ENCODE data around the gene CALD1.

CALD1 gene

DNA sequence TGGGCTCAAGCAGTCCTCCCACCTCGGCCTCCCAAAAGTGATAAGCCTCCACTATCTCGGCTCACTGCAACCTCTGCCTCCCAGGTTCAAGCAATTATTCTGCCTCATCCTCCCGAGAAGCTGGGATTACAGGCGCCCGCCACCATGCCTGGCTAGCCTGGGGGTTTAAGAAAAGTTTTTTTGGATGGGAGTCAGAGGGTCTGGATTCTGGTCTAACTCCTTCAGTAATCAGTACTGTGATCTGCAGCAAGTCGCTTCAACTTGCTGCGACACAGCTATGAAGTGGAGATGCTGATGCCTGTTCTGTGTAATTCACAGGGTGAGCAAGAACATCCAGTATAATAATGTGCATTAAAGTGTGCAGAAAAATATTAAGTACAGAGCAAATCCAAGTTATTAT is 118.5 kb downstream of the CALD1 start:
- H3K27me3 ChIP-seq (ENCODE audit: control insufficient read depth in 1 of 2, insufficient read depth in 2 of 2, low read length in 2 of 2), result no peaks in the 10 kb centered on the region
- peaks cover 0 to 4% of the 10 kb centered on the region in 2 donors for H3K4me1 ChIP-seq (ENCODE audit: control insufficient read depth in 1 of 2, insufficient read depth in 2 of 2, low read length in 2 of 2)
- H3K27ac ChIP-seq (ENCODE audit: low read depth, low read length), result no peak overlapping the region
- H3K36me3 ChIP-seq (ENCODE audit: control insufficient read depth in 1 of 2, insufficient read depth in 2 of 2, low read length in 2 of 2), result no peaks in the 10 kb centered on the region
- H3K9me3 ChIP-seq (ENCODE audit: control insufficient read depth in 1 of 2, low read length in 2 of 2), result peaks cover 7 to 9% of the 10 kb centered on the region in 2 donors
- H3K9ac ChIP-seq (ENCODE audit: low read depth in 1 of 2, low read length in 2 of 2), result no peak overlapping the region
- H3K4me3 ChIP-seq (ENCODE audit: low read depth in 1 of 2, low read length in 2 of 2), result no peak overlapping the region

DNA sequence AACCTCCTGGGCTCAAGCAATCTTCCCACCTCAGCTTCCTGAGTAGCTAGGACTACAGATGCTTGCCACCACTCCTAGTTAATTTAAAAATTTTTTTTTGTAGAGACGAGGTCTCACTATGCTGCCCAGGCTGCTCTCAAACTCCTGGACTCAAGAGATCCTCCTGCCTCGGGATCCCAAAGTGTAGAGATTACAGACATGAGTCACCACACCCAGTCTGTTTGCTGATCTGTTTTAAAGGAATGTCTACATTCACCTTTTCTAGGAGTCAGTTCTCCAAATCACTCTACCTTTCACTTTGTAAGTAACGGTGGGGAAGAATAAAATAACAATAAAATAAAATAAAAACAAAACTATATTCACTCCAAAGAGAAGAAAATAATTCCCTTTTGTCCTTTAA is 120.3 kb downstream of the CALD1 start:
- H3K9me3 ChIP-seq (ENCODE audit: control insufficient read depth in 1 of 2, low read length in 2 of 2), result peaks cover 7 to 9% of the 10 kb centered on the region in 2 donors
- H3K4me1 ChIP-seq (ENCODE audit: control insufficient read depth in 1 of 2, insufficient read depth in 2 of 2, low read length in 2 of 2), result peaks cover 0 to 4% of the 10 kb centered on the region in 2 donors
- no peak overlapping the region for H3K27ac ChIP-seq (ENCODE audit: low read depth, low read length)
- H3K9ac ChIP-seq (ENCODE audit: low read depth in 1 of 2, low read length in 2 of 2), result no peak overlapping the region
- H3K27me3 ChIP-seq (ENCODE audit: control insufficient read depth in 1 of 2, insufficient read depth in 2 of 2, low read length in 2 of 2), result no peaks in the 10 kb centered on the region
- H3K36me3 ChIP-seq (ENCODE audit: control insufficient read depth in 1 of 2, insufficient read depth in 2 of 2, low read length in 2 of 2), result no peaks in the 10 kb centered on the region
- no peak overlapping the region for H3K4me3 ChIP-seq (ENCODE audit: low read depth in 1 of 2, low read length in 2 of 2)

DNA sequence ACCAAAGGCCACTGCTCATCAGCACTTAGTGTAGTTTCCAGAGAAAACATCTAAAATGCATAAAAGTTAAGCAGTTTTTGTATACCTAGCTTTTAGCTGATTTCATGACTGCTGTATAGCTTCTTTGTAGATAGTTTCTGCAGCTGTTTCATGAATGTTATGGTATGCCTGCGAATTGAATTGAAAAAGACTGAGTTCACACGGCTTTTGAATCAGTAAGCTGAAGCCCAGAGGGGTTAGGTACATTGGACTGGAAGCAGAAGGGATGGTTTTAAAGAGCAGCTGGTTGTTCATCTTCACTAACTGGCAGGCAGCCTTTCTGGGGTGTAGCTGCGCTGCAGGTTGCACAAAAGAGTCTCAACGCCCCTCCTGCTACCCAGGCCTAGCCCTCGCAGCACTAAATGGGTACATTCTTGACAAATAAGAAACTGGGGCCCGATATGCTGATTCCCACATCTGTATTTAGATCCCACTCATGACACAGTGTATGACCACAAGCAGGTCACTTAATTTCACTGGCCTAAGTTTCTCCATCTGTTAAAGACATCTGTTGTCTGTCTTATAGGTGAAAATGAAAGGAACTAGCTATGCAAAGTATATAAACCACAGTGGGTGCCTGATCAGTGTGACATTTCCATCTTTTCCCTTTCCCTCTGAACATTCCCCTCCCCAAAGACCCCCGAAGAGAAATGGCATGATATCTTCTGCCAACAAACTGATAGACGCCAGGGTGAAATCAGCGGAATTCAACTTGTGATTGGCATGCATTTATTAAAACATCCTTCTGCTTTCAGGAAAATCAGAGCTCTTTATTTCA is 120.9 kb downstream of the CALD1 start:
- Histone ChIP-seq H3K9me3 (ENCODE audit: control insufficient read depth in 1 of 2, low read length in 2 of 2) (peaks cover 7 to 9% of the 10 kb centered on the region in 2 donors), H3K36me3 (ENCODE audit: control insufficient read depth in 1 of 2, insufficient read depth in 2 of 2, low read length in 2 of 2) (no peaks in the 10 kb centered on the region), H3K27me3 (ENCODE audit: control insufficient read depth in 1 of 2, insufficient read depth in 2 of 2, low read length in 2 of 2) (no peaks in the 10 kb centered on the region), H3K9ac (ENCODE audit: low read depth in 1 of 2, low read length in 2 of 2) (no peak overlapping the region), H3K4me3 (ENCODE audit: low read depth in 1 of 2, low read length in 2 of 2) (no peak overlapping the region), H3K4me1 (ENCODE audit: control insufficient read depth in 1 of 2, insufficient read depth in 2 of 2, low read length in 2 of 2) (peaks cover 0 to 4% of the 10 kb centered on the region in 2 donors), H3K27ac (ENCODE audit: low read depth, low read length) (no peak overlapping the region)

DNA sequence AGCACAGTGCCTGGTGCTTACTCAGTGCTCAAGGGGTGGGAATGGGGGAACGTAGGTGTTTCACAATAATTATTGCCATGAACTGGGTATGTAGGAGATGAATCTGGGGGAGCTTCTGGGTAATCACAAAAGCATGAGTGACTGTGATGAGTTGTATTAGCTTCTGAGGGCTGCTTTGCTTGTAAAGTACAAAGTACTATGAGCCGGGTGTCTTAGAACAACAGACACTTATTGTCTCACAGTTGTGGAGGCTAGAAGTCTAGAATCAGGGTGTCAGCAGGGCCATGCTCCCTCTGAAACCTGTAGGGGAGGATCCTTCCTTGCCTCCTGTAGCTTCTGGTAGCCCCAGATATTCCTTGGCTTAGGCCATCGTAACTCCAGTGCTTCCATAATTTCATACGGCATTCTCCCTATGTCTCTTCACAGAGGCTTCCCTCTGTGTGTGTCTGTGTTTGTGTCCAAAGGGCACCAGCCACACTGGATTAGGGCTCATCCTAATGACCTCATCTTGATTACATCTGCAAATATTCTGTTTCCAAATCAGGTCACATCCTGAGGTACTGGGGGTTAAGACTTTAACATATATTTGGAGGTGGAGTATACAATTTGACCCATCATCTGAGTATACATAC is 122.1 kb downstream of the CALD1 start:
- peaks cover 0 to 4% of the 10 kb centered on the region in 2 donors for H3K4me1 ChIP-seq (ENCODE audit: control insufficient read depth in 1 of 2, insufficient read depth in 2 of 2, low read length in 2 of 2)
- no peak overlapping the region for H3K27ac ChIP-seq (ENCODE audit: low read depth, low read length)
- H3K9ac ChIP-seq (ENCODE audit: low read depth in 1 of 2, low read length in 2 of 2), result no peak overlapping the region
- H3K4me3 ChIP-seq (ENCODE audit: low read depth in 1 of 2, low read length in 2 of 2), result no peak overlapping the region
- peaks cover 0 to 1% of the 10 kb centered on the region in 2 donors for H3K9me3 ChIP-seq (ENCODE audit: control insufficient read depth in 1 of 2, low read length in 2 of 2)
- no peaks in the 10 kb centered on the region for H3K27me3 ChIP-seq (ENCODE audit: control insufficient read depth in 1 of 2, insufficient read depth in 2 of 2, low read length in 2 of 2)
- no peaks in the 10 kb centered on the region for H3K36me3 ChIP-seq (ENCODE audit: control insufficient read depth in 1 of 2, insufficient read depth in 2 of 2, low read length in 2 of 2)

DNA sequence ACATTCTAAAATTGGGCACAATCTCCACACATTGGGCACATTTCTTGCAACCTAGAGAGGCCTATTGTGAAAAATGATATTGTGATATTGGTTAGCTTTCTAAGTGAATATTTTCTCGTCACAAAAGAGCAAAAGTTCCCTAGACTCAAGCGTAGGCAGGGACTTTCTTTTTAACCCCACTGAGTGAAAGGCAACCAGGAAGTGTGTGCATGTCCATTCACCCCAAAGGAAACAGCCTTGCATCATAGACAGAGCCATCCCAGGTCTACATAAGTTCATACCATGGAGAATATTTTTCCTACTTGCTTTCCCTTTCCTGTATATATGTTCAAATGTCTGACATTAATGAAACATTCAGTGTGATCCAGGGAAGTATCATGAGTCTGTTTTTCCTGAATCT is 122.6 kb downstream of the CALD1 start:
- Histone ChIP-seq H3K27ac (ENCODE audit: low read depth, low read length) (no peak overlapping the region), H3K9me3 (ENCODE audit: control insufficient read depth in 1 of 2, low read length in 2 of 2) (no peaks in the 10 kb centered on the region), H3K27me3 (ENCODE audit: control insufficient read depth in 1 of 2, insufficient read depth in 2 of 2, low read length in 2 of 2) (no peaks in the 10 kb centered on the region), H3K36me3 (ENCODE audit: control insufficient read depth in 1 of 2, insufficient read depth in 2 of 2, low read length in 2 of 2) (no peaks in the 10 kb centered on the region), H3K4me3 (ENCODE audit: low read depth in 1 of 2, low read length in 2 of 2) (no peak overlapping the region), H3K9ac (ENCODE audit: low read depth in 1 of 2, low read length in 2 of 2) (no peak overlapping the region), H3K4me1 (ENCODE audit: control insufficient read depth in 1 of 2, insufficient read depth in 2 of 2, low read length in 2 of 2) (peaks cover 0 to 4% of the 10 kb centered on the region in 2 donors)

DNA sequence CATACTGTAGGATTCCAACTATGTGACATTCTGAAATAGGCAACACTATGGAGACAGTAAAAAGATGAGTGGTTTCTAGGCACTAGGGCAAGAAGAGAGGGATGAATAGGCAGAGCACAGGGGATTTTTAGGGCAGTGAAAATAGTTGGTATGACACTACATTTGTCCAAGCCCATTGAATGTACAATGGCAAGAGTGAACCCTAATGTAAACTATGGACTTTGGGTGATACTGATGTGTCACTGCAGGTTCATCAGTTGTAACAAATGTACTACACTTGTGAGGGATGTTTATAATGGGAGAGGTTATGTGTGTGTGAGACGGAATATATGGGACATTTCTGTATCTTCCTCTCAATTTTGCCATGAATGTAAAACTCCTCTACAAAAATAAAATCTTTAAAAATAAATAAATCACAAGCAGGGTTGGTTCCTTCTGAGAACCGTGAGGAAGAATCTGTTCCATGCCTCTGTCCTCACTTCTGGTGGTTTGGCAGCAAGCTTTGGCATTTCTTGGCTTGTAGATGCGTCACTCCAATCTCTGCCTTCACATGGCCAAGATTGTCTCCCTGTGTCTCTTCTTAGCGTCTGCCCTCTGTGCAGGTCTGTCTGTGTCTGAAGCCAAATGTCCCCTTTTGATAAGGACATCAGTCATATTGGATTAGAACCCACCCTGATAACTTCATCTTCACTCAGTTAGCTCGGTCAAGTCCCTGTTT is 123.8 kb downstream of the CALD1 start:
- no peaks in the 10 kb centered on the region for H3K36me3 ChIP-seq (ENCODE audit: control insufficient read depth in 1 of 2, insufficient read depth in 2 of 2, low read length in 2 of 2)
- peaks cover 0 to 4% of the 10 kb centered on the region in 2 donors for H3K4me1 ChIP-seq (ENCODE audit: control insufficient read depth in 1 of 2, insufficient read depth in 2 of 2, low read length in 2 of 2)
- no peaks in the 10 kb centered on the region for H3K27me3 ChIP-seq (ENCODE audit: control insufficient read depth in 1 of 2, insufficient read depth in 2 of 2, low read length in 2 of 2)
- H3K4me3 ChIP-seq (ENCODE audit: low read depth in 1 of 2, low read length in 2 of 2), result no peak overlapping the region
- H3K27ac ChIP-seq (ENCODE audit: low read depth, low read length), result no peak overlapping the region
- no peak overlapping the region for H3K9ac ChIP-seq (ENCODE audit: low read depth in 1 of 2, low read length in 2 of 2)
- H3K9me3 ChIP-seq (ENCODE audit: control insufficient read depth in 1 of 2, low read length in 2 of 2), result no peaks in the 10 kb centered on the region

DNA sequence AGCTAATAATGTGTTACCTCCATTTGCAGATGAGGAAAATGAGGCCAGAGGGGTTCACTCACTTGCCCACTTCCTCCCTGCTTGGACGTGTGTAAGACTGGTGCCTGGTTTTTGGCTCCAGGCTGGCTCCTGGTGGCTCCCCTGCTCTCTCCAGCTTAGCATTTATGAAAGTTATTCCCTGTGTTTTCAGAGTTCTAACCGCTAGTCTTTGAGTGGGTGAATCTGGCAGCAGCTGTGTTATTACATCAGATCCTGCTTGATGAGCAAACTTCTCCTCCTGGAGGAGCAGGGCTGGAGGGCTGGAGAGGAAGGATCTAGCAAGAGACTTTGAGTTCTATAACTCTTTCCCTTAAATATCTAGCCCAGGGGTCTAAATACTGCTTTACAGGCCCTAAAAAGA is 125.9 kb downstream of the CALD1 start:
- Histone ChIP-seq H3K4me3 (ENCODE audit: low read depth in 1 of 2, low read length in 2 of 2) (no peak overlapping the region), H3K9ac (ENCODE audit: low read depth in 1 of 2, low read length in 2 of 2) (no peak overlapping the region), H3K27ac (ENCODE audit: low read depth, low read length) (peak overlapping the region; percentile 22), H3K36me3 (ENCODE audit: control insufficient read depth in 1 of 2, insufficient read depth in 2 of 2, low read length in 2 of 2) (no peaks in the 10 kb centered on the region), H3K4me1 (ENCODE audit: control insufficient read depth in 1 of 2, insufficient read depth in 2 of 2, low read length in 2 of 2) (peaks cover 0 to under 1% of the 10 kb centered on the region in 2 donors), H3K27me3 (ENCODE audit: control insufficient read depth in 1 of 2, insufficient read depth in 2 of 2, low read length in 2 of 2) (no peaks in the 10 kb centered on the region), H3K9me3 (ENCODE audit: control insufficient read depth in 1 of 2, low read length in 2 of 2) (no peaks in the 10 kb centered on the region)

DNA sequence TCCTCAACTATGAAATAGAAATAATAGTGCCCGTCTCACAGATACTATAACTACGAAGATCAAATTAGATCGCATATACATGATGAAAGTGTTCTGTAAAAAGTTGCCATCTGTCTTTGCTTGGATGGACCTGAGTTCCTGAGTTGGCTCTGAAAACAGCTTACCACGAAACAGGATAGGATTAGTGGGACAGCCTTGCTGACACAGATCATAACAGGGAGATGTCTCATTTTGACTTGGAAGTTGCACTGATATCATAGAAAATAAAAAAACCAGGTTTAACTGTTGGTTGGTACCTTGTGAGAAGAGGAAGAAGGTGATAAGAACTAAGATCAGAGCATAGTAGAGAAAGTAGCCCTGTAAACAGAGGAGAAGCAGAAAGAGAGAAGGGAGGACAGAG is 127.6 kb downstream of the CALD1 start:
- no peaks in the 10 kb centered on the region for H3K36me3 ChIP-seq (ENCODE audit: control insufficient read depth in 1 of 2, insufficient read depth in 2 of 2, low read length in 2 of 2)
- no peak overlapping the region for H3K27ac ChIP-seq (ENCODE audit: low read depth, low read length)
- no peaks in the 10 kb centered on the region for H3K4me1 ChIP-seq (ENCODE audit: control insufficient read depth in 1 of 2, insufficient read depth in 2 of 2, low read length in 2 of 2)
- H3K27me3 ChIP-seq (ENCODE audit: control insufficient read depth in 1 of 2, insufficient read depth in 2 of 2, low read length in 2 of 2), result no peaks in the 10 kb centered on the region
- no peak overlapping the region for H3K4me3 ChIP-seq (ENCODE audit: low read depth in 1 of 2, low read length in 2 of 2)
- H3K9ac ChIP-seq (ENCODE audit: low read depth in 1 of 2, low read length in 2 of 2), result no peak overlapping the region
- no peaks in the 10 kb centered on the region for H3K9me3 ChIP-seq (ENCODE audit: control insufficient read depth in 1 of 2, low read length in 2 of 2)

DNA sequence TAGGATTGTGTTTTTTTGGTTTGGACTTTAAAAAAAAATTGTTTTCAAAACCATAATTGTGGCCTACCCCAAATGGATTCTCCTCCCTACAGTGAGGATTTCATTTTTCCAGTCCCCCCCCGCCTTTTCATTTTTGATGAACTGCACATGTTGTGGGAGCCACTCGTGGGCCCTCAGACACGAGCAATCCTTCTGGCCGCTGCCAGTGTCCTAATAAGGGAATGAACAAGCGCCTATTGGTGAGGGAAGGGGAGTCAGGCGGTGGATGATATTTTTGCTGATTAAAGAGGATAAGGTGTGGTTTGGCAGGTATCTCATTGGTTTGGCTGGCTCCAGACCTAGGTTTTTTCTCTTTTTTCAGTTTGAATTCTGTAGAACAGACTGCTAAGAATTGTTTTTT is 128.2 kb downstream of the CALD1 start:
- Histone ChIP-seq H3K27ac (ENCODE audit: low read depth, low read length) (no peak overlapping the region), H3K27me3 (ENCODE audit: control insufficient read depth in 1 of 2, insufficient read depth in 2 of 2, low read length in 2 of 2) (no peaks in the 10 kb centered on the region), H3K9me3 (ENCODE audit: control insufficient read depth in 1 of 2, low read length in 2 of 2) (no peaks in the 10 kb centered on the region), H3K4me3 (ENCODE audit: low read depth in 1 of 2, low read length in 2 of 2) (no peak overlapping the region), H3K9ac (ENCODE audit: low read depth in 1 of 2, low read length in 2 of 2) (no peak overlapping the region), H3K36me3 (ENCODE audit: control insufficient read depth in 1 of 2, insufficient read depth in 2 of 2, low read length in 2 of 2) (no peaks in the 10 kb centered on the region), H3K4me1 (ENCODE audit: control insufficient read depth in 1 of 2, insufficient read depth in 2 of 2, low read length in 2 of 2) (no peaks in the 10 kb centered on the region)

DNA sequence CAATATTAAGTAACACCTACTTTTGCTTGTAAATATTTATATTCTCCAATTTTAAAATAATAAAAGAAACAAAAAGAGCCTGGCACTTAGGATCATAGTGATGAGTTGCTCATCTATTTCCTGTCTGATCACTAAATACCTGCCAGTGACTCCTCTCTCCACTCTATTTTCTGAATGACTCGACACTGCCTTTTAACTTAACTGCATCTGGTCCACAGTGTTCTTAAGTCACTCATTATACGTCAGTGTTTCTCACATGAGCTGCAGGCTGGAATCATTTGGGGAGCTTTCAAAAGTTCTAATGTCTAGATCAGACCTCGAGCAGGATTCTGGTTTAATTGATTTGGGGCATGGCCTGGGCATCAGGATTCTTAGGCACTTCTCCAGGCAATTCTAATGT is 128.9 kb downstream of the CALD1 start:
- no peak overlapping the region for H3K27ac ChIP-seq (ENCODE audit: low read depth, low read length)
- no peaks in the 10 kb centered on the region for H3K9me3 ChIP-seq (ENCODE audit: control insufficient read depth in 1 of 2, low read length in 2 of 2)
- H3K4me3 ChIP-seq (ENCODE audit: low read depth in 1 of 2, low read length in 2 of 2), result no peak overlapping the region
- H3K9ac ChIP-seq (ENCODE audit: low read depth in 1 of 2, low read length in 2 of 2), result no peak overlapping the region
- H3K36me3 ChIP-seq (ENCODE audit: control insufficient read depth in 1 of 2, insufficient read depth in 2 of 2, low read length in 2 of 2), result no peaks in the 10 kb centered on the region
- H3K4me1 ChIP-seq (ENCODE audit: control insufficient read depth in 1 of 2, insufficient read depth in 2 of 2, low read length in 2 of 2), result no peaks in the 10 kb centered on the region
- H3K27me3 ChIP-seq (ENCODE audit: control insufficient read depth in 1 of 2, insufficient read depth in 2 of 2, low read length in 2 of 2), result no peaks in the 10 kb centered on the region

All from duodenal mucosa (tissue), 2 donors.